ENCODE data around the gene CGA. TPM values are rescaled to one million over a fixed set of nuclear protein-coding genes. Genes with fewer than 3 reads are reported as not detected.

The CGA gene
- total and polyA plus RNA-seq, 2 experiments from 2014 or later, result 5.4 to 43.8 TPM

GRCh38 chr6:87045521-87046075, 49.3 kb downstream of the CGA start:
- Histone ChIP-seq H2AFZ (no peak overlapping the region), H4K20me1 (ENCODE audit: insufficient read depth, poor library complexity, severe bottlenecking) (no peaks in the 10 kb centered on the region), H3K36me3 (replicated peaks; ENCODE audit: insufficient read depth, low read depth) (no peaks in the 10 kb centered on the region), H3K4me2 (no peak overlapping the region), H3K9me2 (replicated peaks; ENCODE audit: insufficient read depth) (no peaks in the 10 kb centered on the region), H3K27me3 (no peaks in the 10 kb centered on the region), H3K79me2 (no peaks in the 10 kb centered on the region), H3K27ac (no peak overlapping the region), H3K9me3 (ENCODE audit: low read depth) (no peaks in the 10 kb centered on the region), H3K4me3 (no peak overlapping the region), H3K4me1 (ENCODE audit: insufficient read depth) (no peaks in the 10 kb centered on the region)
- TF ChIP-seq EZH2phosphoT487 (IDR thresholded peaks at IDR 0.05; ENCODE audit: low read depth, severe bottlenecking, unreplicated experiment) (no peak), EZH2 (IDR thresholded peaks at IDR 0.05; ENCODE audit: borderline replicate concordance) (no peak), CTCF (IDR thresholded peaks at IDR 0.05; ENCODE audit: poor library complexity) (no peak)
- 68% methylated on average over 5 of the region's 5 CpGs for WGBS (ENCODE audit: low lambda C conversion rate, missing lambda C conversion rate)
- no peak for DNase-seq (ENCODE audit: low spot score)

- H3K4me2 ChIP-seq, result no peak overlapping the region
- H3K4me3 ChIP-seq, result no peak overlapping the region
- H3K79me2 ChIP-seq, result no peaks in the 10 kb centered on the region
- no peaks in the 10 kb centered on the region for H3K9me2 ChIP-seq (replicated peaks; ENCODE audit: insufficient read depth)
- 88% methylated on average over 4 of the region's 4 CpGs for WGBS (ENCODE audit: low lambda C conversion rate, missing lambda C conversion rate)
- H3K27ac ChIP-seq, result no peak overlapping the region
- no peaks in the 10 kb centered on the region for H3K27me3 ChIP-seq
- no peak for DNase-seq (ENCODE audit: low spot score)
- H3K4me1 ChIP-seq (ENCODE audit: insufficient read depth), result no peaks in the 10 kb centered on the region
- TF ChIP-seq CTCF (IDR thresholded peaks at IDR 0.05; ENCODE audit: poor library complexity) (no peak), EZH2phosphoT487 (IDR thresholded peaks at IDR 0.05; ENCODE audit: low read depth, severe bottlenecking, unreplicated experiment) (no peak), EZH2 (IDR thresholded peaks at IDR 0.05; ENCODE audit: borderline replicate concordance) (no peak)
- H3K36me3 ChIP-seq (replicated peaks; ENCODE audit: insufficient read depth, low read depth), result no peaks in the 10 kb centered on the region
- H2AFZ ChIP-seq, result no peak overlapping the region
- no peaks in the 10 kb centered on the region for H3K9me3 ChIP-seq (ENCODE audit: low read depth)
- H4K20me1 ChIP-seq (ENCODE audit: insufficient read depth, poor library complexity, severe bottlenecking), result no peaks in the 10 kb centered on the region
Measured at GRCh38 chr6:87040729-87041128, 54.2 kb downstream of the CGA start.

Other genes with a start within 250 kb of the CGA start
- 5.3 and 6.2 TPM in 2 replicates for gene HTR1E, start 157.6 kb downstream of the CGA start, total RNA-seq
- gene HTR1E, start 157.6 kb downstream of the CGA start, polyA plus RNA-seq, result 3.4 and 4.3 TPM in 2 replicates
- 31.1 and 38.3 TPM in 2 replicates for gene ZNF292, start 60.5 kb upstream of the CGA start, total RNA-seq
- gene ZNF292, start 60.5 kb upstream of the CGA start, polyA plus RNA-seq, result 20.9 and 31.4 TPM in 2 replicates
- 9.5 and 9.8 TPM in 2 replicates for gene SMIM8, start 227.5 kb upstream of the CGA start, total RNA-seq
- gene SMIM8, start 227.5 kb upstream of the CGA start, polyA plus RNA-seq, result 6.5 and 10.7 TPM in 2 replicates
- 0.07 TPM in 1 of 2 replicates, not detected in the other for gene GJB7, start 234.2 kb upstream of the CGA start, total RNA-seq
- gene GJB7, start 234.2 kb upstream of the CGA start, polyA plus RNA-seq, result 0.36 TPM in 1 of 2 replicates, not detected in the other
- gene C6orf163, start 249.7 kb upstream of the CGA start, total RNA-seq, result 1.3 and 2.5 TPM in 2 replicates
- 0.64 TPM in 2 replicates for gene C6orf163, start 249.7 kb upstream of the CGA start, polyA plus RNA-seq